Heart right ventricle (tissue), 16 donors: ENCODE measurements around the gene DNAH1. TPM values are rescaled to one million over a fixed set of nuclear protein-coding genes. Genes with fewer than 3 reads are reported as not detected.

Source experiments
- ATAC-seq, 8 donors: fragments of 200-7000 bp; cut with Tn5 transposase; one replicate each; pipeline ENCODE4 v1.9.1; 2020; ENCODE audit warnings: mild to moderate bottlenecking in 8 of 8, moderate library complexity in 8 of 8, moderate number of reproducible peaks in 1 of 8
- DNase-seq, 2 donors: peaks; one replicate each; pipeline ENCODE4 v3.0.0-alpha.2; 2020
- H3K27ac ChIP-seq, 10 donors: fragments of 200-600 bp; sonication (generic) in 2 of 10; one replicate each; pipeline versions ENCODE4 v1.5.0 to v1.8.0; 2020 to 2022; ENCODE audit warnings: mild to moderate bottlenecking in 3 of 10
- H3K27me3 ChIP-seq, 7 donors: fragments of 200-600 bp; one replicate each; pipeline ENCODE4 v1.8.0; 2021 to 2022; ENCODE audit warnings: mild to moderate bottlenecking in 2 of 7
- H3K36me3 ChIP-seq, 9 donors: fragments of 200-600 bp; sonication (generic) in 1 of 9; one replicate each; pipeline versions ENCODE4 v1.5.0 to v1.8.0; 2020 to 2022; ENCODE audit warnings: mild to moderate bottlenecking in 2 of 9
- H3K4me1 ChIP-seq, 9 donors: fragments of 200-600 bp; sonication (generic) in 1 of 9; one replicate each; pipeline versions ENCODE4 v1.5.0 to v1.8.0; 2020 to 2022; ENCODE audit warnings: mild to moderate bottlenecking in 4 of 9
- H3K4me3 ChIP-seq, 10 donors: fragments of 200-600 bp; sonication (generic) in 2 of 10; one replicate each; pipeline versions ENCODE4 v1.5.0 to v1.8.0; 2020 to 2022; ENCODE audit warnings: mild to moderate bottlenecking in 7 of 10, moderate library complexity in 2 of 10
- H3K9me3 ChIP-seq, 11 donors: fragments of 200-600 bp in 10 of 11; sonication (generic) in 2 of 11; one replicate each; pipeline versions ENCODE4 v1.5.0 to v1.8.0; 2013 to 2022; ENCODE audit warnings: mild to moderate bottlenecking in 2 of 11, control low read depth in 1 of 11, moderate library complexity in 1 of 11
- WGBS, 2 donors: extraction: QIAGEN DNeasy Blood & Tissue Kit; methylation state at CpG; one replicate each; pipeline ENCODE4 v1.1.7; 2013; ENCODE audit warnings: inconsistent platforms in 1 of 2; 5-methylcytosine and 5-hydroxymethylcytosine counted together
- intact Hi-C, 10 donors: fragments of 100-400 bp; cut with DNase I; formaldehyde crosslinking; loops; one replicate each; pipeline versions ENCODE4 v1.11.1 to v1.14.2; 2022
- polyA plus RNA-seq, 2 donors: library from polyadenylated mRNA; stranded (reverse); fragments of 200-250 nt; gene quantifications; one replicate each; pipeline ENCODE4 v1.2.3, GENCODE V29; 2013
- total RNA-seq, 10 donors: library from RNA; stranded (reverse); fragmentation: NEBNext Ultra II Directional in 3 of 10; extraction: Animal tissue kit (Norgen Biotek cat#: 25700) in 3 of 10; gene quantifications; one replicate each; pipeline versions ENCODE4 v1.2.1 to v1.2.4, GENCODE V29; 2021 to 2023
- TF ChIP-seq, protein P1 (sequence below), 9 donors: fragments of 200-600 bp; sonication (generic) in 2 of 9; IDR thresholded peaks; one replicate each; pipeline versions ENCODE4 v1.5.0 to v1.8.0; 2021 to 2022; ENCODE audit warnings: antibody characterized with exemption in 9 of 9, mild to moderate bottlenecking in 5 of 9, moderate library complexity in 1 of 9
- donor health status: Arrhythmogenic right ventricular cardiomyopathy.
- donor health status: ischemic (EF 13 %, LVEDD 7.1; RV severe dilation, severe dysfunction).
- donor health status: healthy with polysubstance abuse.
- donor health status: DM: no; HTN: yes; CAD: no.
- donor health status: DM: no; HTN: no; CAD: no.
- donor health status: ischemic (EF 25% LVEDD 6.9; RV normal size, moderate dysfunction).
- donor health status: ischemic (EF 25% LVEDD 5.7; RV mildly dilated, moderate dysfunction).
- donor health status: healthy.
- donor health status: DM: yes; HTN: yes; CAD: no.
- donor health status: Ischemic cardiomyopathy.
- donor health status: ischemic (EF 35%, LVEDD 5.7; RV mildly dilated, moderate dysfunction).
- donor health status: nonischemic (EF 11% LVEDD 7.7; RV severe dilation, severe dysfunction).
- donor health status: DM: yes; HTN: yes; CAD: no.
- donor health status: PGD.
- donor health status: ischemic (EF 29% LVEDD 5.4; RV normal size, mild dysfunction).
- donor health status: nonischemic (EF 23%, LVEDD 6.1; RV moderate dilation, normal function).

The DNAH1 gene
- total and polyA plus RNA-seq, 12 donors, result 0.99 to 6.4 (median 2.8) TPM

GRCh38 chr3:52438579-52439425, 122.7 kb downstream of the DNAH1 start:
- DNase-seq (no peak), ATAC-seq (no peak)
- TF ChIP-seq, protein P1, sequence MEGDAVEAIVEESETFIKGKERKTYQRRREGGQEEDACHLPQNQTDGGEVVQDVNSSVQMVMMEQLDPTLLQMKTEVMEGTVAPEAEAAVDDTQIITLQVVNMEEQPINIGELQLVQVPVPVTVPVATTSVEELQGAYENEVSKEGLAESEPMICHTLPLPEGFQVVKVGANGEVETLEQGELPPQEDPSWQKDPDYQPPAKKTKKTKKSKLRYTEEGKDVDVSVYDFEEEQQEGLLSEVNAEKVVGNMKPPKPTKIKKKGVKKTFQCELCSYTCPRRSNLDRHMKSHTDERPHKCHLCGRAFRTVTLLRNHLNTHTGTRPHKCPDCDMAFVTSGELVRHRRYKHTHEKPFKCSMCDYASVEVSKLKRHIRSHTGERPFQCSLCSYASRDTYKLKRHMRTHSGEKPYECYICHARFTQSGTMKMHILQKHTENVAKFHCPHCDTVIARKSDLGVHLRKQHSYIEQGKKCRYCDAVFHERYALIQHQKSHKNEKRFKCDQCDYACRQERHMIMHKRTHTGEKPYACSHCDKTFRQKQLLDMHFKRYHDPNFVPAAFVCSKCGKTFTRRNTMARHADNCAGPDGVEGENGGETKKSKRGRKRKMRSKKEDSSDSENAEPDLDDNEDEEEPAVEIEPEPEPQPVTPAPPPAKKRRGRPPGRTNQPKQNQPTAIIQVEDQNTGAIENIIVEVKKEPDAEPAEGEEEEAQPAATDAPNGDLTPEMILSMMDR (IDR thresholded peaks at IDR 0.05), result no peak
- Histone ChIP-seq H3K27me3 (no peaks in the 10 kb centered on the region), H3K36me3 (peaks cover 0 to 9% (median 0%) of the 10 kb centered on the region in 9 donors), H3K27ac (peak overlapping the region in 4 of 10 donors; percentile 7 to 35 (median 23)), H3K9me3 (no peaks in the 10 kb centered on the region), H3K4me1 (peaks cover 11 to 55% (median 27%) of the 10 kb centered on the region in 9 donors), H3K4me3 (no peak overlapping the region)
- intact Hi-C loops, result no loop called here
- 94% methylated on average over 9 of the region's 9 CpGs for WGBS, 2 donors

GRCh38 chr3:52439426-52440248, 123.5 kb downstream of the DNAH1 start:
- H3K4me1 ChIP-seq, result peaks cover 4 to 47% (median 19%) of the 10 kb centered on the region in 9 donors
- no peak for DNase-seq
- TF ChIP-seq, protein P1 (IDR thresholded peaks at IDR 0.05), result no peak
- no peaks in the 10 kb centered on the region for H3K9me3 ChIP-seq
- ATAC-seq, result no peak
- H3K36me3 ChIP-seq, result peaks cover 0 to 9% (median 0%) of the 10 kb centered on the region in 9 donors
- H3K27ac ChIP-seq, result peak overlapping the region in 1 of 10 donors; percentile 35
- no peaks in the 10 kb centered on the region for H3K27me3 ChIP-seq
- intact Hi-C loops, result no loop called here
- H3K4me3 ChIP-seq, result no peak overlapping the region
- 95 to 96% methylated on average over 16 of the region's 16 CpGs for WGBS, 2 donors

DNA sequence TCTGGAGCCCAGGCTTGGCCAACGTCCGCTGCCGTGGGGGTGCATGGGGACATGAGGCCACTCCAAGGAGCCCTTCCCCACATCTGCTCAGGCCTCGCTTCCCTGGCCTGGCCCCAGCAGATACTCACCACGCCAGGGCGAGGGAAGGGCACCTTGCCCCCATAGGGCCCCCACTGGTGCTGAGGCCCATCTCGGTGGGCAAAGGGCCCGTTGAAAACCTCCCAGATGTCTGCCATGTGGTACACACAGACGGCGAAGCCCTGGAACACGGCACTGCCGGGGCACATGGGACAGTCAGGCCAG, 124.1 kb downstream of the DNAH1 start:
- peak overlapping the region in 1 of 10 donors; percentile 11 for H3K4me3 ChIP-seq
- H3K9me3 ChIP-seq, result no peaks in the 10 kb centered on the region
- TF ChIP-seq, protein P1 (IDR thresholded peaks at IDR 0.05), result no peak
- 93 to 96% methylated on average over 12 of the region's 12 CpGs for WGBS, 2 donors
- no peaks in the 10 kb centered on the region for H3K27me3 ChIP-seq
- H3K4me1 ChIP-seq, result peaks cover 0 to 47% (median 21%) of the 10 kb centered on the region in 9 donors
- ATAC-seq (no peak), DNase-seq (no peak)
- H3K27ac ChIP-seq, result no peak overlapping the region
- intact Hi-C loops, result no loop called here
- H3K36me3 ChIP-seq, result peaks cover 0 to 9% (median 0%) of the 10 kb centered on the region in 9 donors

DNA sequence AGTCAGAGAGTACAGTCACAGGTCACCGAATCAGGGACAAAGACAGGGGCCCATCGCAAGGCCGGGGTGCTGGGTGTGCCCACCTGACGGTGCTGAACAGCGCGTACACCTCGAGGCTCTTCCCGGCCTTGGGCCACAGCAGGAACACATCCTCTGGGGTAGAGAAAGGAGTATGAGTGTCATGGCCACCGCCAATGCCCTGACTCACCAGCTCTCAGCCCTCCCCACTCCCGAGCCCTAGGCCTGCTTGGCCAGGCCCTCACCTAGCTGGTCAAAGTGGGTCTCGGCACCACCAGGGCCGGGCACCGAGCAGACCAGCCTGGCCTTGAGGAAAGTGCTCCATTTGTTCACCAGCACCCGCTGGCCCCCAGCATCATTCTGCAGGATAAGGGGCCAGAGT, 124.6 kb downstream of the DNAH1 start:
- Histone ChIP-seq H3K9me3 (no peaks in the 10 kb centered on the region), H3K36me3 (peaks cover 0 to 9% (median 0%) of the 10 kb centered on the region in 9 donors), H3K4me3 (peak overlapping the region in 2 of 10 donors; percentile 8 to 42), H3K27me3 (no peaks in the 10 kb centered on the region), H3K27ac (no peak overlapping the region), H3K4me1 (peaks cover 0 to 47% (median 21%) of the 10 kb centered on the region in 9 donors)
- TF ChIP-seq, protein P1 (IDR thresholded peaks at IDR 0.05), result no peak
- WGBS, 2 donors, result 96 to 98% methylated on average over 14 of the region's 14 CpGs
- no peak for ATAC-seq
- DNase-seq, result no peak
- intact Hi-C loops, result no loop called here
